ENCODE measurements around the gene MMP28. TPM values are rescaled to one million over a fixed set of nuclear protein-coding genes. Genes with fewer than 3 reads are reported as not detected.

Gene MMP28
- total and polyA plus RNA-seq, 11 donors = 0.83 to 10.2 (median 2.5) TPM

- no peaks in the 10 kb centered on the region for H3K36me3 ChIP-seq
- 38 to 49% (median 40%) methylated on average over 7 to 8 of the region's 8 CpGs for WGBS, 4 donors
- peak overlapping the region in 11 of 12 donors; percentile 55 to 75 (median 63) for H3K4me3 ChIP-seq
- DNase-seq (no peak), ATAC-seq (no peak)
- intact Hi-C loops (cut with DNase I) = no loop called here
- H3K9me3 ChIP-seq = peaks cover 0 to 7% (median 0%) of the 10 kb centered on the region in 12 donors
- H3K27me3 ChIP-seq = peaks cover 0 to 37% (median 7%) of the 10 kb centered on the region in 9 donors
- TF ChIP-seq CTCF (IDR thresholded peaks at IDR 0.05) (no peak), POLR2A (IDR thresholded peaks at IDR 0.05) (no peak)
- H3K4me1 ChIP-seq = peaks cover 0 to 34% (median 22%) of the 10 kb centered on the region in 12 donors
- peak overlapping the region in 2 of 12 donors; percentile 38 to 71 for H3K27ac ChIP-seq
Measured at GRCh38 chr17:35795871-35796265, 427 bp upstream of the MMP28 start.

- DNase-seq = no peak
- H3K9me3 ChIP-seq = peaks cover 0 to 7% (median 0%) of the 10 kb centered on the region in 12 donors
- TF ChIP-seq CTCF (IDR thresholded peaks at IDR 0.05) (no peak), POLR2A (IDR thresholded peaks at IDR 0.05) (no peak)
- no peak for ATAC-seq
- peaks cover 0 to 41% (median 7%) of the 10 kb centered on the region in 9 donors for H3K27me3 ChIP-seq
- H3K4me1 ChIP-seq = peaks cover 0 to 20% (median 10%) of the 10 kb centered on the region in 12 donors
- no peak overlapping the region for H3K27ac ChIP-seq
- intact Hi-C loops (cut with DNase I) = no loop called here
- no peak overlapping the region for H3K4me3 ChIP-seq
- WGBS, 4 donors = 70 to 90% (median 78%) methylated on average over 3 of the region's 3 CpGs
- no peaks in the 10 kb centered on the region for H3K36me3 ChIP-seq
Measured at GRCh38 chr17:35793257-35793656, 2.2 kb downstream of the MMP28 start.

GRCh38 chr17:35791681-35792350 lies 3.6 kb downstream of the MMP28 start:
- Histone ChIP-seq H3K27me3 (peaks cover 0 to 41% (median 7%) of the 10 kb centered on the region in 9 donors), H3K9me3 (peaks cover 0 to 7% (median 0%) of the 10 kb centered on the region in 12 donors), H3K36me3 (no peaks in the 10 kb centered on the region), H3K4me1 (peaks cover 0 to 20% (median 10%) of the 10 kb centered on the region in 12 donors), H3K27ac (peak overlapping the region in 1 of 12 donors; percentile 23), H3K4me3 (no peak overlapping the region)
- no peak for TF ChIP-seq CTCF (IDR thresholded peaks at IDR 0.05)
- TF ChIP-seq POLR2A (IDR thresholded peaks at IDR 0.05) = no peak
- DNase-seq (no peak), ATAC-seq (no peak)
- 68 to 74% (median 70%) methylated on average over 9 of the region's 9 CpGs for WGBS, 4 donors
- intact Hi-C loops (cut with DNase I) = no loop called here

GRCh38 chr17:35790841-35791240 lies 4.6 kb downstream of the MMP28 start:
- Histone ChIP-seq H3K4me3 (no peak overlapping the region), H3K4me1 (peaks cover 0 to 18% (median 8%) of the 10 kb centered on the region in 12 donors), H3K36me3 (no peaks in the 10 kb centered on the region), H3K27me3 (peaks cover 0 to 33% (median 7%) of the 10 kb centered on the region in 9 donors), H3K27ac (peak overlapping the region in 1 of 12 donors; percentile 5), H3K9me3 (peaks cover 0 to 7% (median 0%) of the 10 kb centered on the region in 12 donors)
- TF ChIP-seq CTCF (IDR thresholded peaks at IDR 0.05) (no peak), POLR2A (IDR thresholded peaks at IDR 0.05) (no peak)
- ATAC-seq (no peak), DNase-seq (no peak)
- WGBS, 4 donors = 94 to 100% (median 99%) methylated on average over 3 of the region's 3 CpGs
- intact Hi-C loops (cut with DNase I) = no loop called here
